GM21529 (cell line): ENCODE measurements around the gene MAP3K5.

ENCODE experiments used
- ATAC-seq: cut with Tn5 transposase; IDR thresholded peaks from one replicate; pipeline ENCODE4 v1.9.1; 2021; ENCODE audit not compliant: unreplicated experiment

Gene MAP3K5

GRCh38 chr6:136750696-136751521 lies 41.4 kb downstream of the MAP3K5 start:
- no peak for ATAC-seq

GRCh38 chr6:136749359-136749997 lies 42.8 kb downstream of the MAP3K5 start:
- no peak for ATAC-seq

- ATAC-seq: no peak
These were observed 44.8 kb downstream of the MAP3K5 start for GRCh38 chr6:136747507-136747906.

DNA sequence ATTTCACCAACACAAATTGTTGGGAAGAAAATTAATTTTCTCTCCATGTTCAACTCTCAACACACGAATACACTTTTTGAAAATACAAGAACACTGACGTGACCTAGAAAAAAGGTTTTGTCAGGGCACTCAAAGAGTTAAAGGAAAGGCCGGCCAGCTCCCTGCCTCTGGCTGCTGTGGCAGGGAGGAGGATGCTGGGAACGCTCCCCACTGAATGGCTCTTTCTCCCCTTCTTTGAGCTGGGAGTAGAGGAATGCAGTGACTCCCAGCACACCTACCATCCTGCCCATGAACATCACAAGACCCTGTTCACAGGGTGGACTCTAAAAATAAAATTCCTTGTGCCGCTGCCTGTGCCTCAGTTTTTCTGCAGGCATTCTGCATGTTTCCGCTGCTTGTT lies 47.0 kb downstream of the MAP3K5 start:
- no peak for ATAC-seq

DNA sequence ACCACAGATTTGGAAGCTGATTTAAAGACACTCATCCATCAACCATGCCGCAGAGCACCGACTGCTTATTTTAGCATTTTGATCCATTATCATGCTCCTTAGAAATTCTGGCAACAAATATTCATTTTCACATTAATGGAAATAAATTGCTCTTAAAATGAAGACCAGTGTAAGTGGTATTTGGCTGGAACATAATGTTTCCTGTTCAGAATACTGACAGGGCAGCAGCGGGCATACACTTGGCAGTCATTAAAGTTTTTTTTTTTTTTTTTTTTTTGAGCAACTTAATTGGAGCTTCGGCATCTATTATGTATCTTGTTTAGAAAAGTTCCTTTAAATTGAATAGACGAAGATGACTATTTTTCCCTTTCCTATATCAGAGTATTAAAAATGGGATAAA lies 47.4 kb downstream of the MAP3K5 start:
- ATAC-seq: no peak

DNA sequence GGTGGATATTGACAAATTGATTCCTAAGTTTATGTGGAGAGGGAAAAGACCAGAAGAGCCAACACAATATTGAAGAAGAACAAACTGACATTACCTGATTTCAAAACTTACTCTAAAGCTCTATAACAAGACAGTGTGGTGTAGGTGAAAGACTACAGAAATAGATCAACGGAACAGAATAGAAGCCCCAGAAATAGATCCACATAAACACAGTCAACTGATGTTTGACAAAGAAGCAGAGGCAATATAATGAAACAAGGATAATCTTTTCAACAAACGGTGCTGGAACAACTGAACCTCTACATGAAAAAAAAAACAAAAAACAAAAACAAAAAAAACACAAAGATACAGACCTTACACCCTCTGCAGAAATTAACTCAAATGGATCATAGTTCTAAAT lies 50.2 kb downstream of the MAP3K5 start:
- ATAC-seq: no peak

- no peak for ATAC-seq
These were observed 52.0 kb downstream of the MAP3K5 start for GRCh38 chr6:136740050-136740974.

DNA sequence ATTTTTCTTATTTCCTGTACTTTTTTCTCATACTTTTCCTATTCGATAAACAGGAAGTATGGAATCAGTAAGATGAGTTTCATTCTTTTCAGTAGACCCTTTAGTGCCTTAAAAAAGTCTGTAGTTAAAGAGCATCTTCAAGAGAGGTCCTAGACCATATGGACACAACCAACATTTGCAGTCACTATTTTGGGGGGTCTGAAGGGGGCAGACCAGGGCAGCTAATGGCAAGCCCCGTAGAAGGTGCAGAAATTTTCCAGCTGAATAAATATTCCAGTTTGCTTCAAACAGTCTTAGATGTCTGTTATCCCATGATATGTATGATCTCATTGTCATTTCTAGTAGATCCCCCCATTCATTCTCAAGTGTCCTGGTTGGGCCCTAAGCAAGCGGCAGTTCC lies 52.8 kb downstream of the MAP3K5 start:
- ATAC-seq: no peak

GRCh38 chr6:136739071-136739470 lies 53.2 kb downstream of the MAP3K5 start:
- no peak for ATAC-seq

GRCh38 chr6:136738692-136739057 lies 53.6 kb downstream of the MAP3K5 start:
- no peak for ATAC-seq

DNA sequence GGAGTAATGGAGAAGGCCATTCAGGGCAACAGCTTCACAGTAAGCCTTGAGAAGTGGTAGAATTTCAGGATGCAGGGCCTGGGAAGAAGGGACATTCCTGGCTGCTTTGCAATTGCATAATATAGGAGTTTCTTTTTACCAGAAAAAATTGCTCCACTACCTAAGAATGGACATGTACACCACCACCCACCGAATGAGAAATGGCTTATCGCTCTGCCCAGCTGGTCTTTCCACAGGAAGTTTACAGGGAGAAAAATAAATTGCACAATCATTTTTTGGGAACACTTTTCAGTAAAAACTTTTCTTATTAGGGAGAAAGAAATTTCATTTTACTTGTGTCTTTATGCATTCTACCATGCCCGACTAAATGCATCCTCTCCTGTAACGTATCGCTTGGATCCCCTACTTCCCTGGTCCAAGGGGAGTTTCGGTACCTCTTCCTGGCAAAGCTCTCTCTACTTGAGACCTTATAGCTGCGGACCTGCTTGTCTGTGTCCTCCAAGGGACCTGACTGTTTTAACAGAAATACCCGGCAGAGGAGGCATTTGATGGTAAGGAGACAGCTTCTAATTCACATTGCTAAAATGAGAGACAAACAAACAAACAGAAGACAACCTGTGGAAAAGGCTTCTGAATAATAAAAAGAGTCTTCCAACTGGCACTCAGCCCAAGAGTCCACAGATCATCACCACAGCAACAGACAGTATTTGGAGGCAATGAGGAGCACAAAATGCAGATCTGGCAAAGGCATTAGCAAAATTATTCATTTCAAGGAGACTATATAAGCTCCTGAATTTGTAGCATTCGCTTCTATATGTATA lies 54.2 kb downstream of the MAP3K5 start:
- ATAC-seq: no peak

- no peak for ATAC-seq
These were observed 54.9 kb downstream of the MAP3K5 start for GRCh38 chr6:136737374-136737844.

GRCh38 chr6:136736281-136736960 lies 55.9 kb downstream of the MAP3K5 start:
- ATAC-seq: no peak

DNA sequence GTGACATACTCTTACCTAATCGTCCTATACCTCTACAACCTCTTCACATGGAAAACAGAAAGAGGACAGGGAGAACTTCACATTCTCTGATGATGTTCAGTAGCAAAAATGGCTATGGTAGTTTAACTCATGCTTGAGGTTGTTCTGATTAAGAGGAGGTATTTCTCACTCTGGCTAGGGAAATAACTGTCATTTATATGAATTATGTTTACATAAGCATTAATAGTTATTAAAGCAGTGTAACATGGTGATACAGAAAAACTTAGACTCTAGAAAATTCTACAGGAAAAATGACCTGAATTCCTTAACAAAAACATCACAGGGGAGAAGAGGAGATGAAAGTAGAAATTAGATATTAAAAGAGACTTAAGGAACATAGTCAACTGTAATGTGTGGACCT lies 57.3 kb downstream of the MAP3K5 start:
- no peak for ATAC-seq

DNA sequence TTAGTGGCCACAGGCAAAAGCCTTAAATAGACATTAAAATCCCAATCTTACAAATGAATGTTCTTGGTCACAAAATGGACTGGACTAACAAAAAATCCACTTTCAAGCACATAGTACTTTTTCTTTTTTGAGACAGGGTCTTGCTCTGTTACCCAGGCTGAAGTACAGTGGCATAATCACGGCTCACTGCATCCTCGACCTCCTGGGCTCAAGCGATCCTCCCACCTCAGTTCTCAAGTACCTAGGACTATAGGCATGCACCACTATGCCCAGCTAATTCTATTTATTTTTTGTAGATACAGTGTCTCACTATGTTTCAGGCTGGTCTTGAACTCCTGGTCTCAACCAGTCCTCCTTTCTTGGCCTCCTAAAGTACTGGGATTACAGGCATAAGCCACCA lies 59.4 kb downstream of the MAP3K5 start:
- no peak for ATAC-seq

DNA sequence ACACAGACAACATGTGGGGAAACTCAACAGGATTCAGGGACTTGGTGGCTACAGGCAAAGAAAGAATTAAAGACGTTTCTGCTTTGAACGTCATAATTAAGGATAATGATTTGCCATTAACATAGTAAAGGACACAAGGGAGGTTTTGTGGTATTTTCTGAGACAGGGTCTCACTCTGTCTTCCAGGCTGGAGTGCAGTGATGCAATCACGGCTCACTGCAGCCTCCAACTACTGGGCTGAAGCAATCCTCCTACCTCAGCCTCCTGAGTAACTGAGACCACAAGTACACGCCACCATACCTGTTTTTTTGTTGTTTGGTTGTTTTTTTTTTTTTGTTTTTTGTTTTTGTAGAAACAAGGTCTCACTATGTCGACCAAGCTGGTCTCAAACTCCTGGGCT lies 62.4 kb downstream of the MAP3K5 start:
- no peak for ATAC-seq

- ATAC-seq: no peak
These were observed 63.2 kb downstream of the MAP3K5 start for GRCh38 chr6:136728976-136729515.

- no peak for ATAC-seq
These were observed 64.0 kb downstream of the MAP3K5 start for GRCh38 chr6:136728033-136728939.
